MCF 10A (cell line): ENCODE results near the gene BMPER. TPM values are rescaled to one million over a fixed set of nuclear protein-coding genes. Genes with fewer than 3 reads are reported as not detected.

Experiments used
- BruUV-seq: library from RNA; stranded (reverse); fragments of 400-500 nt; replicated peaks from 2 replicates; lab custom pipeline; 2021; lab: Mats Ljungman, UMichigan
- CTCF ChIA-PET: fragments of 300-600 bp; sonication (Branson Sonifier 250); formaldehyde crosslinking; extraction: SDS; loops from one replicate; lab custom pipeline; 2021; ENCODE audit warnings: antibody characterized with exemption, inconsistent platforms; lab: Yijun Ruan, JAX
- POLR2A ChIA-PET: fragments of 300-600, 350-650 bp; sonication (Branson Sonifier 250); formaldehyde crosslinking; extraction: SDS; loops from one replicate; lab custom pipeline; 2020; ENCODE audit warnings: antibody characterized with exemption, inconsistent platforms; lab: Yijun Ruan, JAX
- DNase-seq: peaks from one replicate; pipeline ENCODE4 v3.0.0-alpha.2; 2018; ENCODE audit not compliant: unreplicated experiment
- H3K27ac Mint-ChIP-seq: one replicate; pipeline ENCODE4 v1.8.0; 2022; ENCODE audit warnings: mild to moderate bottlenecking, low read depth, mixed read lengths; ENCODE audit not compliant: unreplicated experiment
- H3K27me3 Mint-ChIP-seq: one replicate; pipeline ENCODE4 v1.8.0; 2022; ENCODE audit warnings: mixed read lengths; ENCODE audit not compliant: insufficient read depth, unreplicated experiment
- H3K36me3 Mint-ChIP-seq: one replicate; pipeline ENCODE4 v1.8.0; 2022; ENCODE audit warnings: mild to moderate bottlenecking, moderate library complexity, mixed read lengths; ENCODE audit not compliant: insufficient read depth, unreplicated experiment
- H3K4me1 Mint-ChIP-seq: one replicate; pipeline ENCODE4 v1.8.0; 2022; ENCODE audit warnings: mixed read lengths; ENCODE audit not compliant: insufficient read depth, unreplicated experiment
- H3K4me3 Mint-ChIP-seq: one replicate; pipeline ENCODE4 v1.8.0; 2022; ENCODE audit warnings: mild to moderate bottlenecking, moderate library complexity, mixed read lengths; ENCODE audit not compliant: unreplicated experiment
- H3K9me3 Mint-ChIP-seq: one replicate; pipeline ENCODE4 v1.8.0; 2022; ENCODE audit warnings: mixed read lengths; ENCODE audit not compliant: unreplicated experiment
- intact Hi-C: fragments of 100-400 bp; cut with micrococcal nuclease; formaldehyde crosslinking; loops from 2 replicates; pipeline ENCODE4 v1.14.1; 2022
- total RNA-seq: library from RNA; stranded (reverse); gene quantifications from 2 replicates; pipeline ENCODE4 v1.2.3, GENCODE V29; 2022
- TF ChIP-seq, protein P1 (sequence below): fragments of 200-600 bp; IDR thresholded peaks from one replicate; pipeline ENCODE4 v1.8.0; 2022; ENCODE audit warnings: antibody characterized with exemption, mild to moderate bottlenecking; ENCODE audit not compliant: unreplicated experiment

The BMPER gene
- total RNA-seq, 1 experiment from 2014 or later = 0.40 TPM

- Mint-ChIP-seq H3K27ac (no peak overlapping the region), H3K36me3 (no peaks in the 10 kb centered on the region), H3K4me3 (no peak overlapping the region), H3K9me3 (no peaks in the 10 kb centered on the region), H3K4me1 (no peaks in the 10 kb centered on the region), H3K27me3 (peaks cover 43% of the 10 kb centered on the region)
- ChIA-PET POLR2A (interaction anchor here (0.6 kb wide), 1 partner anchor 168 kb away, joined by 3 read pairs; no protein-coding TSS in a partner anchor), CTCF (interaction anchor here (0.5 to 5.0 kb wide), 7 partner anchors 14 to 1228 kb away, joined by 3 to 43 read pairs (median 4); no protein-coding TSS in a partner anchor)
- BruUV-seq = no TSS peak
- intact Hi-C loops = no loop called here
- no peak for DNase-seq
- TF ChIP-seq, protein P1, sequence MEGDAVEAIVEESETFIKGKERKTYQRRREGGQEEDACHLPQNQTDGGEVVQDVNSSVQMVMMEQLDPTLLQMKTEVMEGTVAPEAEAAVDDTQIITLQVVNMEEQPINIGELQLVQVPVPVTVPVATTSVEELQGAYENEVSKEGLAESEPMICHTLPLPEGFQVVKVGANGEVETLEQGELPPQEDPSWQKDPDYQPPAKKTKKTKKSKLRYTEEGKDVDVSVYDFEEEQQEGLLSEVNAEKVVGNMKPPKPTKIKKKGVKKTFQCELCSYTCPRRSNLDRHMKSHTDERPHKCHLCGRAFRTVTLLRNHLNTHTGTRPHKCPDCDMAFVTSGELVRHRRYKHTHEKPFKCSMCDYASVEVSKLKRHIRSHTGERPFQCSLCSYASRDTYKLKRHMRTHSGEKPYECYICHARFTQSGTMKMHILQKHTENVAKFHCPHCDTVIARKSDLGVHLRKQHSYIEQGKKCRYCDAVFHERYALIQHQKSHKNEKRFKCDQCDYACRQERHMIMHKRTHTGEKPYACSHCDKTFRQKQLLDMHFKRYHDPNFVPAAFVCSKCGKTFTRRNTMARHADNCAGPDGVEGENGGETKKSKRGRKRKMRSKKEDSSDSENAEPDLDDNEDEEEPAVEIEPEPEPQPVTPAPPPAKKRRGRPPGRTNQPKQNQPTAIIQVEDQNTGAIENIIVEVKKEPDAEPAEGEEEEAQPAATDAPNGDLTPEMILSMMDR = no peak
Observed at GRCh38 chr7:33909318-33909717, 4.0 kb downstream of the BMPER start.

- CTCF ChIA-PET = interaction anchor here (0.5 to 5.0 kb wide), 8 partner anchors 12 to 1227 kb away, joined by 3 to 43 read pairs (median 4); no protein-coding TSS in a partner anchor
Observed at GRCh38 chr7:33909755-33910154, 4.4 kb downstream of the BMPER start.

GRCh38 chr7:33910756-33911155 lies 5.4 kb downstream of the BMPER start:
- Mint-ChIP-seq H3K4me1 (no peaks in the 10 kb centered on the region), H3K27me3 (peaks cover 41% of the 10 kb centered on the region), H3K36me3 (no peaks in the 10 kb centered on the region), H3K27ac (no peak overlapping the region), H3K9me3 (no peaks in the 10 kb centered on the region), H3K4me3 (no peak overlapping the region)
- TF ChIP-seq, protein P1 = no peak
- no TSS peak for BruUV-seq
- no peak for DNase-seq
- intact Hi-C loops = no loop called here
- POLR2A ChIA-PET = no interaction called here
- CTCF ChIA-PET = interaction anchor here (1.1 to 5.0 kb wide), 3 partner anchors 11 to 172 kb away, joined by 3 to 43 read pairs (median 6); no protein-coding TSS in a partner anchor

More at GRCh38 chr7:33909755-33910154, 4.4 kb downstream of the BMPER start:
- TF ChIP-seq, protein P1 = no peak
- Mint-ChIP-seq H3K36me3 (no peaks in the 10 kb centered on the region), H3K4me3 (no peak overlapping the region), H3K27ac (no peak overlapping the region), H3K4me1 (no peaks in the 10 kb centered on the region), H3K27me3 (peaks cover 43% of the 10 kb centered on the region), H3K9me3 (no peaks in the 10 kb centered on the region)
- no peak for DNase-seq
- intact Hi-C loops = no loop called here
- BruUV-seq = no TSS peak
- POLR2A ChIA-PET = interaction anchor here (0.6 kb wide), 1 partner anchor 168 kb away, joined by 3 read pairs; no protein-coding TSS in a partner anchor

GRCh38 chr7:33916357-33917081 lies 11.2 kb downstream of the BMPER start:
- intact Hi-C loops = no loop called here
- Mint-ChIP-seq H3K4me1 (no peaks in the 10 kb centered on the region), H3K27ac (no peak overlapping the region), H3K9me3 (no peaks in the 10 kb centered on the region), H3K27me3 (peaks cover 6% of the 10 kb centered on the region), H3K36me3 (no peaks in the 10 kb centered on the region), H3K4me3 (no peak overlapping the region)
- ChIA-PET POLR2A (interaction anchor here (0.7 kb wide), 1 partner anchor 1419 kb away, joined by 3 read pairs; no protein-coding TSS in a partner anchor), CTCF (interaction anchor here (0.9 to 4.7 kb wide), 2 partner anchors 9 to 15 kb away, joined by 3 to 39 read pairs; no protein-coding TSS in a partner anchor)
- no peak for DNase-seq
- TF ChIP-seq, protein P1 = no peak
- no TSS peak for BruUV-seq
